ENCODE data around the gene DYNLL2.
"Not testable (repeated sequence)": the region's sequence is repeated elsewhere in the genome, so short reads cannot be mapped to it uniquely, and the experiment has no call there.

Gene DYNLL2

GRCh38 chr17:58072862-58073261, 10.4 kb upstream of the DYNLL2 start:
- DNase-seq (ENCODE audit: low read depth in 2 of 2): no peak

- DNase-seq (ENCODE audit: low read depth in 2 of 2): not testable (repeated sequence)
These were observed 10.0 kb upstream of the DYNLL2 start for GRCh38 chr17:58073266-58073665.

- not testable (repeated sequence) for DNase-seq (ENCODE audit: low read depth in 2 of 2)
These were observed 8.8 kb upstream of the DYNLL2 start for GRCh38 chr17:58074406-58074805.

GRCh38 chr17:58079300-58080033, 3.8 kb upstream of the DYNLL2 start:
- no peak for DNase-seq (ENCODE audit: low read depth in 2 of 2)

- no peak for DNase-seq (ENCODE audit: low read depth in 2 of 2)
These were observed 1.4 kb upstream of the DYNLL2 start for GRCh38 chr17:58081646-58082340.

- DNase-seq (ENCODE audit: low read depth in 2 of 2): no peak
These were observed 814 bp upstream of the DYNLL2 start for GRCh38 chr17:58082341-58082869.

- peak; percentile 46 to 47 for DNase-seq (ENCODE audit: low read depth in 2 of 2)
These were observed 485 bp downstream of the DYNLL2 start for GRCh38 chr17:58083491-58084316.

GRCh38 chr17:58084317-58084981, 1.2 kb downstream of the DYNLL2 start:
- peak in 1 of 2 donors; percentile 14 for DNase-seq (ENCODE audit: low read depth in 2 of 2)

GRCh38 chr17:58085039-58085715, 2.0 kb downstream of the DYNLL2 start:
- no peak for DNase-seq (ENCODE audit: low read depth in 2 of 2)

GRCh38 chr17:58086953-58087352, 3.7 kb downstream of the DYNLL2 start:
- DNase-seq (ENCODE audit: low read depth in 2 of 2): no peak

- no peak for DNase-seq (ENCODE audit: low read depth in 2 of 2)
These were observed 5.4 kb downstream of the DYNLL2 start for GRCh38 chr17:58088624-58089023.

- no peak for DNase-seq (ENCODE audit: low read depth in 2 of 2)
These were observed 5.9 kb downstream of the DYNLL2 start for GRCh38 chr17:58089111-58089510.

- no peak for DNase-seq (ENCODE audit: low read depth in 2 of 2)
These were observed 7.9 kb downstream of the DYNLL2 start for GRCh38 chr17:58091024-58091567.

GRCh38 chr17:58092101-58092796, 9.0 kb downstream of the DYNLL2 start:
- DNase-seq (ENCODE audit: low read depth in 2 of 2): no peak

- no peak for DNase-seq (ENCODE audit: low read depth in 2 of 2)
These were observed 9.7 kb downstream of the DYNLL2 start for GRCh38 chr17:58092797-58093385.

- no peak for DNase-seq (ENCODE audit: low read depth in 2 of 2)
These were observed 10.9 kb downstream of the DYNLL2 start for GRCh38 chr17:58094118-58094517.

GRCh38 chr17:58096892-58097291, 13.7 kb downstream of the DYNLL2 start:
- no peak for DNase-seq (ENCODE audit: low read depth in 2 of 2)

- no peak for DNase-seq (ENCODE audit: low read depth in 2 of 2)
These were observed 14.3 kb downstream of the DYNLL2 start for GRCh38 chr17:58097384-58098088.

- no peak for DNase-seq (ENCODE audit: low read depth in 2 of 2)
These were observed 17.3 kb downstream of the DYNLL2 start for GRCh38 chr17:58100506-58100905.

All from stimulated activated CD8-positive, alpha-beta memory T cell treated with anti-CD3 and anti-CD28 coated beads, Interleukin-2, amount 100 ng/mL, for 48 hours (primary cell).